Keratinocyte (primary cell): Measurements from ENCODE around the gene CDK12. TPM values are rescaled to one million over a fixed set of nuclear protein-coding genes. Genes with fewer than 3 reads are reported as not detected.

Experiments
- DNase-seq: peaks from one replicate; pipeline ENCODE4 v3.0.0-alpha.2; 2011; ENCODE audit warnings: low read depth, missing footprints, low spot score
- FAIRE-seq: peaks from 2 replicates; lab custom pipeline; 2011; peaks lifted over from hg19 to GRCh38; lab: Jason Lieb, UNC
- H2AFZ ChIP-seq: 2 replicates; pipeline ENCODE4 v1.6.0; 2012; ENCODE audit warnings: low read length, control low read depth, inconsistent platforms; ENCODE audit not compliant: control insufficient read depth
- H3K27ac ChIP-seq: 2 replicates; pipeline ENCODE4 v1.5.1; 2011; ENCODE audit warnings: low read length; ENCODE audit not compliant: control insufficient read depth, insufficient read depth
- H3K27me3 ChIP-seq: 3 replicates; pipeline ENCODE4 v1.6.0; 2011; ENCODE audit warnings: low read length; ENCODE audit not compliant: control insufficient read depth, insufficient read depth; ENCODE audit errors: extremely low read depth
- H3K36me3 ChIP-seq, 2 experiments: 2 replicates in 1 of 2; 3 replicates in 1 of 2; pipeline ENCODE4 v1.5.1; 2011; ENCODE audit warnings: low read length in 2 of 2, mild to moderate bottlenecking in 1 of 2; ENCODE audit not compliant: control insufficient read depth in 2 of 2, insufficient read depth in 2 of 2; ENCODE audit errors: extremely low read depth in 1 of 2
- H3K4me1 ChIP-seq: 3 replicates; pipeline ENCODE4 v1.5.1; 2011; ENCODE audit warnings: low read length; ENCODE audit not compliant: control insufficient read depth, insufficient read depth; ENCODE audit errors: extremely low read depth
- H3K4me2 ChIP-seq: 3 replicates; pipeline ENCODE4 v1.6.0; 2011; ENCODE audit warnings: low read depth, low read length; ENCODE audit not compliant: control insufficient read depth, insufficient read depth; ENCODE audit errors: extremely low read depth
- H3K4me3 ChIP-seq, 3 experiments: fragments of 200-600 bp in 1 of 3; sonication (generic) in 1 of 3; 2 replicates in 2 of 3; 3 replicates in 1 of 3; pipeline ENCODE4 v1.5.1; 2011 to 2016; ENCODE audit warnings: low read length in 3 of 3, mild to moderate bottlenecking in 3 of 3, control low read depth in 2 of 3, inconsistent platforms in 1 of 3, low read depth in 1 of 3, mixed read lengths in 1 of 3, mixed run types in 1 of 3, moderate library complexity in 1 of 3; ENCODE audit not compliant: control insufficient read depth in 2 of 3, insufficient read depth in 2 of 3; ENCODE audit errors: extremely low read depth in 1 of 3
- H3K79me2 ChIP-seq: 2 replicates; pipeline ENCODE4 v1.6.0; 2012; ENCODE audit warnings: low read length; ENCODE audit not compliant: control insufficient read depth, insufficient read depth
- H3K9ac ChIP-seq: 3 replicates; pipeline ENCODE4 v1.6.0; 2011; ENCODE audit warnings: low read length; ENCODE audit not compliant: control insufficient read depth, insufficient read depth; ENCODE audit errors: extremely low read depth
- H3K9me1 ChIP-seq: 3 replicates; pipeline ENCODE4 v1.6.0; 2011; ENCODE audit warnings: low read length; ENCODE audit not compliant: control insufficient read depth, insufficient read depth; ENCODE audit errors: extremely low read depth
- H3K9me3 ChIP-seq: 2 replicates; pipeline ENCODE4 v1.5.1; 2012; ENCODE audit warnings: low read depth, low read length; ENCODE audit not compliant: control insufficient read depth
- H4K20me1 ChIP-seq: 3 replicates; pipeline ENCODE4 v1.6.0; 2011; ENCODE audit warnings: low read length; ENCODE audit not compliant: control insufficient read depth, insufficient read depth; ENCODE audit errors: extremely low read depth
- EZH2 ChIP-seq: IDR thresholded peaks from one replicate; pipeline ENCODE4 v1.6.1; 2012; ENCODE audit warnings: inconsistent platforms, mild to moderate bottlenecking, low read length, moderate library complexity
- dilution Hi-C: fragments of 300-500 bp; cut with MboI; formaldehyde crosslinking; loops from one replicate; pipeline ENCODE4 v1.7.0; 2020; ENCODE audit warnings: low sequenced_read_pairs; ENCODE audit not compliant: extremely low pct_ligation_motif_present
- polyA plus RNA-seq, 5 experiments: library from polyadenylated mRNA; depleted of rRNA in 3 of 5; stranded (reverse) in 3 of 5; stranded (forward) in 1 of 5; unstranded in 1 of 5; fragments of >200 nt; gene quantifications; 1 replicate in 1 of 5; 2 replicates in 3 of 5; 3 replicates in 1 of 5; pipeline versions ENCODE4 v1.2.1 to v1.2.3, GENCODE V29; 2011 to 2012; ENCODE audit warnings: missing spikeins in 2 of 5, low read depth in 1 of 5, low replicate concordance in 1 of 5
- TF ChIP-seq, protein P1 (sequence below), 3 experiments: IDR thresholded peaks in 1 of 3; conservative IDR thresholded peaks in 1 of 3; optimal IDR thresholded peaks in 1 of 3; 2 replicates in 2 of 3; 3 replicates in 1 of 3; pipeline versions ENCODE3 to v1.5.1; 2011; ENCODE audit warnings: low read length in 3 of 3, mild to moderate bottlenecking in 3 of 3, moderate library complexity in 2 of 3, control low read depth in 1 of 3, inconsistent platforms in 1 of 3; ENCODE audit not compliant: insufficient read depth in 2 of 3; ENCODE audit errors: extremely low read depth in 1 of 3

Gene CDK12
- polyA plus RNA-seq, 1 donor (not counting 4 experiments of a cell fraction or from before 2014, with no cell fraction given) = 25.7 TPM

DNA sequence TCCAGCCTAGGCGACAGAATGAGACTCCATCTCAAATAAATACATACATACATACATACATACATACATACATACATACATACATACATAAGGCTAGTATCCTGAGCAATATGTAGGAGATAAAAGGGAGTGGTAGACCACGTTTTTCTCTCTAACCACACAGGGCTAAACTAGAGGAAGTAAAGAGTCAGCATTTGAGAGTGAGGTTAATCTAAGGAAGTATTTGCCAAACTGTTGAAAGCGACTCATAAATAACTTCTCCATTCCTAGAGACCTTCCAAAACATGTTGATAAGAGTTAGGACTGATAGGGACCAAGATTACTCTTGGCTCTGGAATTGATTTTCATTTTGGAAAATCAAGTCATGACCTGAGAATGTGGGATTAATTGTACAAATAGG lies 77.6 kb downstream of the CDK12 start:
- TF ChIP-seq, protein P1, sequence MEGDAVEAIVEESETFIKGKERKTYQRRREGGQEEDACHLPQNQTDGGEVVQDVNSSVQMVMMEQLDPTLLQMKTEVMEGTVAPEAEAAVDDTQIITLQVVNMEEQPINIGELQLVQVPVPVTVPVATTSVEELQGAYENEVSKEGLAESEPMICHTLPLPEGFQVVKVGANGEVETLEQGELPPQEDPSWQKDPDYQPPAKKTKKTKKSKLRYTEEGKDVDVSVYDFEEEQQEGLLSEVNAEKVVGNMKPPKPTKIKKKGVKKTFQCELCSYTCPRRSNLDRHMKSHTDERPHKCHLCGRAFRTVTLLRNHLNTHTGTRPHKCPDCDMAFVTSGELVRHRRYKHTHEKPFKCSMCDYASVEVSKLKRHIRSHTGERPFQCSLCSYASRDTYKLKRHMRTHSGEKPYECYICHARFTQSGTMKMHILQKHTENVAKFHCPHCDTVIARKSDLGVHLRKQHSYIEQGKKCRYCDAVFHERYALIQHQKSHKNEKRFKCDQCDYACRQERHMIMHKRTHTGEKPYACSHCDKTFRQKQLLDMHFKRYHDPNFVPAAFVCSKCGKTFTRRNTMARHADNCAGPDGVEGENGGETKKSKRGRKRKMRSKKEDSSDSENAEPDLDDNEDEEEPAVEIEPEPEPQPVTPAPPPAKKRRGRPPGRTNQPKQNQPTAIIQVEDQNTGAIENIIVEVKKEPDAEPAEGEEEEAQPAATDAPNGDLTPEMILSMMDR (optimal IDR thresholded peaks at IDR 0.05 in 1 of 3, IDR thresholded peaks at IDR 0.05 in 1 of 3, conservative IDR thresholded peaks at IDR 0.05 in 1 of 3; ENCODE audit: extremely low read depth in 1 of 3, insufficient read depth in 2 of 3, low read length in 3 of 3) = no peak
- TF ChIP-seq EZH2 = no peak
- H3K79me2 ChIP-seq = no peaks in the 10 kb centered on the region
- no peaks in the 10 kb centered on the region for H3K9me3 ChIP-seq
- no peak overlapping the region for H3K9ac ChIP-seq
- H3K9me1 ChIP-seq = no peaks in the 10 kb centered on the region
- no peaks in the 10 kb centered on the region for H4K20me1 ChIP-seq
- no peak overlapping the region for H2AFZ ChIP-seq
- DNase-seq (no peak), FAIRE-seq (no peak)
- H3K27me3 ChIP-seq = no peaks in the 10 kb centered on the region
- H3K27ac ChIP-seq = no peak overlapping the region
- H3K4me3 ChIP-seq = no peak overlapping the region
- H3K4me2 ChIP-seq = no peak overlapping the region
- dilution Hi-C loops = no loop called here
- no peaks in the 10 kb centered on the region for H3K36me3 ChIP-seq
- H3K4me1 ChIP-seq = no peaks in the 10 kb centered on the region

DNA sequence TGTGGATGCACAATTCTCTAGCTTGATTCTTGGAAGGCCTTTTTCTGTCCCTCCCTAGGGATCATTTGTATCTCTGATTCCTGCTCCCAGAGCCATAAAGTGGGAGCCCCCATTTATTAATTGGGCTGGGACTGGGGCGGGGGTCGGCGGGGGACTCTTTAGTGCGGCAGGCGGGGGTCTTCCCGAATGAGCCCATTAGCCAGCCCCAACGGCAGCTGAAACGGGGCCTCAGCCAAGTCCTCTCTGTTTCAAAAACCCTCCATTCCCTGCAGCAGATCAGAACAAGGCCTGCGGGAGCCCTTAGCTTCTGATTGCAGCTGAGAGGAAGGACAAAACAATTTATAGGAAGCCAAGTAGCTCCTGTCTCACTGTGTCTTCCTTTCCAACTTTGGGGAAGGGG lies 79.3 kb downstream of the CDK12 start:
- H3K4me2 ChIP-seq = no peak overlapping the region
- H3K27me3 ChIP-seq = no peaks in the 10 kb centered on the region
- no peaks in the 10 kb centered on the region for H3K4me1 ChIP-seq
- no peaks in the 10 kb centered on the region for H3K9me3 ChIP-seq
- no peaks in the 10 kb centered on the region for H3K79me2 ChIP-seq
- H3K9ac ChIP-seq = no peak overlapping the region
- DNase-seq (no peak), FAIRE-seq (no peak)
- H4K20me1 ChIP-seq = no peaks in the 10 kb centered on the region
- no peak overlapping the region for H3K4me3 ChIP-seq
- no peak overlapping the region for H2AFZ ChIP-seq
- no peak overlapping the region for H3K27ac ChIP-seq
- H3K9me1 ChIP-seq = no peaks in the 10 kb centered on the region
- no peaks in the 10 kb centered on the region for H3K36me3 ChIP-seq
- dilution Hi-C loops = no loop called here
- no peak for TF ChIP-seq EZH2

DNA sequence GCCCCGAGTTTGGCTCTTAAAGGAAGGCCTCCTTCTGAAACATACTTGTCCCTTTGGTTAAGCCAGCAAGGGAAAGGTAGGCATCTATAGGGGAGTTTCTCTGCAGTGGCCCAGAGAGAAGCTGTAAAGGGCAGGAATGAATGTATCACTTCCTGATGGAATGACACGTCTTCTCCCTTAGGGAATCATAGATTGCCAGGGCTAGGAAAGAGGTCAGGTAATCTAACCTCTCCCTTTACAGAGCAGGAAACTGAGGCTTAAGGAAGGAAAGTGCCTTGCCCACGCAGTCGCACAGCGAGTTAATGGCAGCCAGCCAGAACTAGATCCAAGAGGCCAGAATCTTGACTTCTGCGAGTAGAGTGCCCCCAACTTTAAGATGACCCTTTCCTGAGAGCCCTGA lies 80.4 kb downstream of the CDK12 start:
- Histone ChIP-seq H3K27ac (no peak overlapping the region), H3K4me3 (no peak overlapping the region), H3K9me1 (no peaks in the 10 kb centered on the region), H3K9ac (no peak overlapping the region), H3K27me3 (no peaks in the 10 kb centered on the region), H3K79me2 (no peaks in the 10 kb centered on the region), H3K9me3 (no peaks in the 10 kb centered on the region), H2AFZ (no peak overlapping the region), H3K4me2 (no peak overlapping the region), H3K36me3 (peaks cover 0 to 1% of the 10 kb centered on the region in 2 experiments), H4K20me1 (no peaks in the 10 kb centered on the region), H3K4me1 (no peaks in the 10 kb centered on the region)
- dilution Hi-C loops = no loop called here
- TF ChIP-seq, protein P1 (optimal IDR thresholded peaks at IDR 0.05 in 1 of 3, IDR thresholded peaks at IDR 0.05 in 1 of 3, conservative IDR thresholded peaks at IDR 0.05 in 1 of 3; ENCODE audit: extremely low read depth in 1 of 3, insufficient read depth in 2 of 3, low read length in 3 of 3) = no peak
- no peak for TF ChIP-seq EZH2
- FAIRE-seq (no peak), DNase-seq (no peak)
